RPMI8226 (cell line): Measurements from ENCODE around the gene IDH3B.

ENCODE experiments used
- DNase-seq: peaks from one replicate; pipeline ENCODE4 v3.0.0-alpha.2; 2015

The IDH3B gene

GRCh38 chr20:2655331-2656116 lies 8.5 kb downstream of the IDH3B start:
- no peak for DNase-seq

- no peak for DNase-seq
These were observed 9.2 kb downstream of the IDH3B start for GRCh38 chr20:2654831-2655230.

GRCh38 chr20:2654384-2654822 lies 9.6 kb downstream of the IDH3B start:
- no peak for DNase-seq

GRCh38 chr20:2653556-2654383 lies 10.2 kb downstream of the IDH3B start:
- DNase-seq, result no peak

- DNase-seq, result peak; percentile 22
These were observed 11.1 kb downstream of the IDH3B start for GRCh38 chr20:2652724-2653555.

GRCh38 chr20:2651772-2652723 lies 12.0 kb downstream of the IDH3B start, which contains the start of gene NOP56:
Gene NOP56, plus strand, starts transcription at chr20:2652632. Its CDS starts 29 bp downstream, at chr20:2652661.
- peak; percentile 96 for DNase-seq

- DNase-seq, result no peak
These were observed 20.3 kb downstream of the IDH3B start for GRCh38 chr20:2643708-2644107.

GRCh38 chr20:2640899-2641298 lies 23.1 kb downstream of the IDH3B start:
- no peak for DNase-seq

- no peak for DNase-seq
These were observed 23.8 kb downstream of the IDH3B start for GRCh38 chr20:2640260-2640659.

- DNase-seq, result no peak
These were observed 26.8 kb downstream of the IDH3B start for GRCh38 chr20:2637246-2637645.

- DNase-seq, result no peak
These were observed 30.6 kb downstream of the IDH3B start for GRCh38 chr20:2633381-2633780.

- no peak for DNase-seq
These were observed 32.8 kb downstream of the IDH3B start for GRCh38 chr20:2631228-2631627.

GRCh38 chr20:2626853-2627541 lies 37.0 kb downstream of the IDH3B start:
- DNase-seq, result peak; percentile 39

GRCh38 chr20:2625062-2625461 lies 39.0 kb downstream of the IDH3B start:
- no peak for DNase-seq

GRCh38 chr20:2624190-2624589 lies 39.8 kb downstream of the IDH3B start:
- no peak for DNase-seq

- DNase-seq, result no peak
These were observed 43.9 kb downstream of the IDH3B start for GRCh38 chr20:2619961-2620595.

GRCh38 chr20:2619337-2619736 lies 44.7 kb downstream of the IDH3B start:
- no peak for DNase-seq

GRCh38 chr20:2618815-2619214 lies 45.2 kb downstream of the IDH3B start:
- no peak for DNase-seq

GRCh38 chr20:2617099-2617714 lies 46.8 kb downstream of the IDH3B start:
- peak; percentile 76 for DNase-seq

- DNase-seq, result no peak
These were observed 47.4 kb downstream of the IDH3B start for GRCh38 chr20:2616634-2617033.
